Renal cortex interstitium (tissue), 11 donors: Measurements from ENCODE around the gene NTM. TPM values are rescaled to one million over a fixed set of nuclear protein-coding genes. Genes with fewer than 3 reads are reported as not detected.
A peak's percentile ranks its signal among the peaks of the same experiment; 100 is the strongest.
"Not testable (repeated sequence)": the region's sequence is repeated elsewhere in the genome, so short reads cannot be mapped to it uniquely, and the experiment has no call there.

Experiments used
- DNase-seq, 11 donors: peaks; one replicate each; pipeline ENCODE4 v3.0.0-alpha.2; 2013; ENCODE audit warnings: low read depth in 9 of 11, low spot score in 4 of 11; ENCODE audit errors: extremely low read depth in 1 of 11
- polyA plus RNA-seq, 3 donors: library from polyadenylated mRNA; unstranded; fragments of 120-200 nt; gene quantifications; one replicate each; pipeline ENCODE4 v1.2.1, GENCODE V29; 2013; ENCODE audit not compliant: insufficient read length in 3 of 3

The NTM gene
- polyA plus RNA-seq, 3 donors: 40.5 to 45.1 (median 43.9) TPM

- no peak for DNase-seq
Measured at GRCh38 chr11:131896978-131897615, 526.7 kb downstream of the NTM start.

GRCh38 chr11:131897956-131898355 is 527.5 kb downstream of the NTM start:
- no peak for DNase-seq

- no peak for DNase-seq
Measured at GRCh38 chr11:131898949-131899348, 528.5 kb downstream of the NTM start.

GRCh38 chr11:131899950-131900580 is 529.6 kb downstream of the NTM start:
- no peak for DNase-seq

- no peak for DNase-seq
Measured at GRCh38 chr11:131902421-131902820, 532.0 kb downstream of the NTM start.

GRCh38 chr11:131903074-131903473 is 532.7 kb downstream of the NTM start:
- DNase-seq: no peak

- DNase-seq: no peak
Measured at GRCh38 chr11:131904756-131905155, 534.3 kb downstream of the NTM start.

GRCh38 chr11:131906963-131907362 is 536.5 kb downstream of the NTM start:
- no peak for DNase-seq

- DNase-seq: no peak
Measured at GRCh38 chr11:131907371-131907770, 537.0 kb downstream of the NTM start.

GRCh38 chr11:131908316-131908715 is 537.9 kb downstream of the NTM start:
- no peak for DNase-seq

GRCh38 chr11:131909426-131910177 is 539.2 kb downstream of the NTM start:
- no peak for DNase-seq

- DNase-seq: no peak
Measured at GRCh38 chr11:131910178-131910522, 539.7 kb downstream of the NTM start.

GRCh38 chr11:131910523-131911387 is 540.3 kb downstream of the NTM start:
- DNase-seq: no peak

- not testable (repeated sequence) for DNase-seq
Measured at GRCh38 chr11:131911388-131912032, 541.1 kb downstream of the NTM start.

- no peak for DNase-seq
Measured at GRCh38 chr11:131912134-131912533, 541.7 kb downstream of the NTM start.

GRCh38 chr11:131913267-131913666 is 542.9 kb downstream of the NTM start:
- no peak for DNase-seq

- no peak for DNase-seq
Measured at GRCh38 chr11:131914361-131914774, 544.0 kb downstream of the NTM start.

GRCh38 chr11:131916638-131917037 is 546.2 kb downstream of the NTM start:
- DNase-seq: peak in 1 of 11 donors; percentile 67
